K562 (cell line): Measurements from ENCODE around the gene MTFR2. TPM values are rescaled to one million over a fixed set of nuclear protein-coding genes. Genes with fewer than 3 reads are reported as not detected.

Experiments
- ATAC-seq: fragments of 200-7000 bp; cut with Tn5 transposase; 3 replicates; pipeline ENCODE4 v1.9.1; 2020; ENCODE audit warnings: moderate library complexity
- BruUV-seq: library from RNA; stranded (reverse); fragments of 400-500 nt; replicated peaks from 2 replicates; lab custom pipeline; 2021; lab: Mats Ljungman, UMichigan
- CTCF ChIA-PET: fragments of 300-600 bp; formaldehyde crosslinking; extraction: SDS; loops from one replicate; lab custom pipeline; 2021; ENCODE audit warnings: low intra/inter-chr PET ratio; lab: Yijun Ruan, JAX
- POLR2A ChIA-PET: fragments of 300-600, 350-650 bp; sonication (Branson Sonifier 250); formaldehyde crosslinking; extraction: SDS; loops from one replicate; lab custom pipeline; 2021; ENCODE audit warnings: antibody characterized with exemption, inconsistent platforms; lab: Yijun Ruan, JAX
- DNase-seq, 4 experiments: peaks; one replicate each; pipeline versions ENCODE4 v3.0.0 to v3.0.0-alpha.2; 2011 to 2018; ENCODE audit warnings: low spot score in 3 of 4, mixed read lengths in 3 of 4; ENCODE audit errors: extremely low read depth in 1 of 4
- FAIRE-seq: peaks from 2 replicates; lab custom pipeline; 2011; peaks lifted over from hg19 to GRCh38; lab: Jason Lieb, UNC
- H2AFZ ChIP-seq: 2 replicates; pipeline ENCODE4 v1.6.0; 2011; ENCODE audit warnings: low read depth, low read length, control low read depth, inconsistent platforms
- H3K27ac ChIP-seq: fragments of 200-600 bp; 3 replicates; pipeline ENCODE4 v1.8.0; 2011; ENCODE audit warnings: low read depth, mild to moderate bottlenecking, control low read depth, inconsistent platforms, low read length, moderate library complexity, mixed read lengths; ENCODE audit errors: extremely low read depth
- H3K27me3 ChIP-seq, 2 experiments: fragments of 300-600 bp in 1 of 2; 2 replicates in 1 of 2; 3 replicates in 1 of 2; pipeline versions ENCODE4 v1.6.0 to v1.8.0; 2011; ENCODE audit warnings: inconsistent platforms in 2 of 2, low read length in 2 of 2, mild to moderate bottlenecking in 1 of 2, mixed read lengths in 1 of 2, moderate library complexity in 1 of 2; ENCODE audit not compliant: control insufficient read depth in 2 of 2, insufficient read depth in 2 of 2
- H3K36me3 ChIP-seq: fragments of 300-600 bp; 3 replicates; pipeline ENCODE4 v1.8.0; 2011; ENCODE audit warnings: mild to moderate bottlenecking, low read length, inconsistent platforms; ENCODE audit not compliant: control insufficient read depth, insufficient read depth
- H3K4me1 ChIP-seq, 2 experiments: fragments of 200-600 bp in 1 of 2; replicated peaks in 1 of 2; 2 replicates in 1 of 2; 3 replicates in 1 of 2; pipeline versions ENCODE4 v1.5.1 to v1.8.0; 2011; ENCODE audit warnings: inconsistent platforms in 2 of 2, low read length in 2 of 2, mild to moderate bottlenecking in 1 of 2, mixed read lengths in 1 of 2, moderate library complexity in 1 of 2; ENCODE audit not compliant: control insufficient read depth in 2 of 2, insufficient read depth in 2 of 2
- H3K4me2 ChIP-seq: 2 replicates; pipeline ENCODE4 v1.6.1; 2011; ENCODE audit warnings: low read length, control low read depth, inconsistent platforms, mixed read lengths; ENCODE audit not compliant: insufficient read depth
- H3K4me3 ChIP-seq: fragments of 200-600 bp; sonication (generic), shearing (Covaris generic); 2 replicates; pipeline ENCODE4 v1.5.1; 2016; ENCODE audit warnings: control low read depth, inconsistent platforms
- H3K79me2 ChIP-seq: fragments of 200-600 bp; 3 replicates; pipeline ENCODE4 v1.8.0; 2011; ENCODE audit warnings: low read length, inconsistent platforms; ENCODE audit not compliant: control insufficient read depth, insufficient read depth
- H3K9ac ChIP-seq, 2 experiments: 2 replicates each; pipeline versions ENCODE4 v1.6.0 to v1.6.1; 2011; ENCODE audit warnings: low read depth in 2 of 2, low read length in 2 of 2, control low read depth in 1 of 2, inconsistent platforms in 1 of 2, mild to moderate bottlenecking in 1 of 2, mixed read lengths in 1 of 2; ENCODE audit not compliant: insufficient read depth in 1 of 2
- H3K9me1 ChIP-seq: one replicate; pipeline ENCODE4 v1.6.0; 2011; ENCODE audit warnings: inconsistent platforms, mild to moderate bottlenecking, low read length, moderate library complexity; ENCODE audit not compliant: control insufficient read depth, insufficient read depth
- H3K9me3 ChIP-seq: replicated peaks from 2 replicates; pipeline ENCODE4 v1.5.1; 2011; ENCODE audit warnings: low read depth, low read length, inconsistent platforms; ENCODE audit not compliant: control insufficient read depth, insufficient read depth
- H4K20me1 ChIP-seq: replicated peaks from 2 replicates; pipeline ENCODE4 v1.6.1; 2011; ENCODE audit warnings: low read length, inconsistent platforms, mixed read lengths; ENCODE audit not compliant: control insufficient read depth, insufficient read depth
- ASH1L ChIP-seq: fragments of 450-650 bp; IDR thresholded peaks from 2 replicates; pipeline ENCODE4 v1.6.1; 2018; ENCODE audit warnings: borderline replicate concordance, mild to moderate bottlenecking, low read depth; ENCODE audit not compliant: partially characterized antibody
- CBX3 ChIP-seq, 2 experiments: IDR thresholded peaks; 1 replicate in 1 of 2; 2 replicates in 1 of 2; pipeline ENCODE4 v1.6.1; 2012; ENCODE audit warnings: inconsistent platforms in 2 of 2, low read length in 2 of 2, borderline replicate concordance in 1 of 2, control low read depth in 1 of 2
- KDM5B ChIP-seq: fragments of 200-600 bp; sonication (generic); IDR thresholded peaks from 2 replicates; pipeline ENCODE4 v1.6.1; 2012; ENCODE audit warnings: low read depth, mild to moderate bottlenecking, moderate library complexity, low read length, control low read depth, inconsistent platforms; ENCODE audit not compliant: insufficient replicate concordance
- MCM5 ChIP-seq: fragments of 450-650 bp; IDR thresholded peaks from 2 replicates; pipeline ENCODE4 v1.6.1; 2016; ENCODE audit warnings: low read depth
- MEF2D ChIP-seq: conservative IDR thresholded peaks from 2 replicates; pipeline ENCODE4 v1.6.1; 2016; ENCODE audit warnings: low read depth, missing genetic modification characterization, missing compliant biosample characterization
- NR2C1 ChIP-seq, 2 experiments: fragments of 450-650 bp; IDR thresholded peaks; 2 replicates each; pipeline ENCODE4 v1.6.1; 2017; ENCODE audit warnings: mild to moderate bottlenecking in 2 of 2, antibody characterized with exemption in 1 of 2, inconsistent platforms in 1 of 2, missing compliant biosample characterization in 1 of 2, missing genetic modification characterization in 1 of 2
- NR2C2 ChIP-seq, 2 experiments: fragments of 200-800 bp in 1 of 2; sonication (Bioruptor generic) in 1 of 2; sonication (generic) in 1 of 2; formaldehyde crosslinking in 1 of 2; IDR thresholded peaks; 2 replicates each; pipeline versions ENCODE4 v1.6.1 to v1.8.0; 2016 to 2022; ENCODE audit warnings: mild to moderate bottlenecking in 1 of 2, missing compliant biosample characterization in 1 of 2, missing genetic modification characterization in 1 of 2, missing genetic modification reagents in 1 of 2
- RBM15 ChIP-seq: fragments of 200-400 bp; formaldehyde crosslinking; IDR thresholded peaks from 2 replicates; pipeline ENCODE4 v1.6.1; 2018; ENCODE audit warnings: mild to moderate bottlenecking, low read length, moderate library complexity; ENCODE audit not compliant: insufficient read depth
- SRSF7 ChIP-seq: fragments of 200-400 bp; formaldehyde crosslinking; optimal IDR thresholded peaks from 2 replicates; pipeline ENCODE3; 2017; ENCODE audit warnings: mild to moderate bottlenecking, low read depth, low read length
- ZNF551 ChIP-seq: fragments of 250-450 bp; sonication (Bioruptor Pico); IDR thresholded peaks from 2 replicates; pipeline ENCODE4 v1.5.0; 2021; ENCODE audit warnings: mild to moderate bottlenecking, moderate library complexity
- WGBS: fragments of 100-300 bp; shearing (Covaris generic); methylation state at CpG from one replicate; pipeline ENCODE4 v1.1.6; 2016; ENCODE audit warnings: low coverage, mixed read lengths; ENCODE audit not compliant: insufficient coverage; ENCODE audit errors: missing lambda C conversion rate; 5-methylcytosine and 5-hydroxymethylcytosine counted together
- in situ Hi-C: fragments of 300-500 bp; cut with MboI; formaldehyde crosslinking; loops from 4 replicates; pipeline ENCODE4 v1.15.0; 2018; ENCODE audit warnings: inconsistent platforms, mixed read lengths
- intact Hi-C: fragments of 100-400 bp; cut with micrococcal nuclease; formaldehyde crosslinking; loops from 2 replicates; pipeline ENCODE4 v1.14.2; 2022
- polyA plus RNA-seq, 8 experiments: library from polyadenylated mRNA; depleted of rRNA in 4 of 8; stranded (reverse) in 5 of 8; unstranded in 3 of 8; fragments of >200 nt; fragmentation: Nextera tagmentation in 2 of 8; fragmentation: Illumina TruSeq in 1 of 8; extraction: Ambion mirVana in 2 of 8; extraction: Trizol in 1 of 8; gene quantifications; 2 replicates each; pipeline versions ENCODE4 v1.2.1 to v1.2.3, GENCODE V29; 2011 to 2014; ENCODE audit warnings: inconsistent platforms in 1 of 8, missing spikeins in 1 of 8
- total RNA-seq, 7 experiments: library from RNA; depleted of rRNA in 6 of 7; stranded (reverse); fragments of >200 nt in 6 of 7; fragmentation: Illumina TruSeq in 2 of 7; extraction: Trizol in 2 of 7; gene quantifications; 2 replicates each; pipeline versions ENCODE4 v1.2.1 to v1.2.3, GENCODE V29; 2011 to 2021; ENCODE audit warnings: low replicate concordance in 1 of 7
- TF ChIP-seq, protein P1 (sequence below): fragments of 200-400 bp; formaldehyde crosslinking; IDR thresholded peaks from 2 replicates; pipeline ENCODE4 v1.6.1; 2017; ENCODE audit warnings: mild to moderate bottlenecking, low read depth, low read length, moderate library complexity

Gene MTFR2
- total and polyA plus RNA-seq, 9 of the 15 experiments (the other 6 are each of a cell fraction or from before 2014, with no cell fraction given), result 10.1 to 63.3 (median 45.9) TPM

DNA sequence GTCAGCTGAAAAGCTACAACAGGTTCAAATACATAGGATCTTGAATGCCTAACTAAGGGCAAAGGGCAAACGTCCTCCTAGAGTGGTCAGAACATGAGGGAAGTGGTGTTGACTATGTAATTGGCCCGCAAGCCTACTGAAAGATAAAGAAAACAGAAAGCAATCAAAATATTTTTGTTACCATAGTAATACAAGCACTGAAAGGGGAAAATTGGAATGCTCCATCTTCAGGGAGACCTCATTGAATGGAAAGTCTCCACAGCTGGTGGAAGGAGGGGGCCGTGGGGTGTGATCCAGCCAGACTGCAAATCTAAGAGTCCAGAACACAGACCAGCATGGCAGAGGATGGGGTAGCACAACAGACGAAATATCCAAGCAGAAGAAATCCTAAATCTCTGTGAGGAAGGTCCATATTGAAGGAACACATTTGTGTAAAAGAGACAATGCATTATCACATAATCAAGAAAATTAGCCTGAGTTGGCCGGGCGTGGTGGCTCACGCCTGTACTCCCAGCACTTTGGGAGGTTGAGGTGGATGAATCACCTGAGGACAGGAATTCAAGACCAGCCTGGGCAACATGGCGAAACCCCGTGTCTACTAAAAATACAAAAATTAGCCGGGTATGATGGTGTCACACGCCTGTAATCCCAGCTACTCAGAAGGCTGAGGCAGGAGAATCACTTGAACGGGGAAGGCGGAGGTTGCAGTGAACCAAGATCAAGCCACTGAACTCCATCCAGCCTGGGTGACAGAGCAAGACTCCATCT is 39.5 kb downstream of the MTFR2 start:
- DNase-seq (no peak), ATAC-seq (no peak), FAIRE-seq (peak; percentile 6)
- intact Hi-C loops (no loop called here), in situ Hi-C loops (no loop called here)
- Histone ChIP-seq H3K27ac (no peak overlapping the region), H3K27me3 (peaks cover 11 to 27% of the 10 kb centered on the region in 2 experiments), H3K4me2 (no peak overlapping the region), H3K79me2 (no peaks in the 10 kb centered on the region), H2AFZ (no peak overlapping the region), H3K4me1 (no peaks in the 10 kb centered on the region), H4K20me1 (no peaks in the 10 kb centered on the region), H3K9ac (no peak overlapping the region), H3K4me3 (no peak overlapping the region), H3K36me3 (no peaks in the 10 kb centered on the region), H3K9me1 (no peaks in the 10 kb centered on the region), H3K9me3 (no peaks in the 10 kb centered on the region)
- CTCF ChIA-PET, result interaction anchor here (0.7 kb wide), 1 partner anchor 53 kb away, joined by 3 read pairs; no protein-coding TSS in a partner anchor
- POLR2A ChIA-PET, result no interaction called here
- no TSS peak for BruUV-seq
- 5% methylated on average over 13 of the region's 13 CpGs for WGBS
- TF ChIP-seq ASH1L (no peak), MCM5 (no peak), RBM15 (no peak), ZNF551 (CRISPR knock-in tag) (no peak), CBX3 (IDR thresholded peaks at IDR 0.05; ENCODE audit: borderline replicate concordance in 1 of 2, low read length in 2 of 2) (no peak), MEF2D (no peak), NR2C2 (CRISPR knock-in tag; IDR thresholded peaks at IDR 0.05) (no peak), NR2C2 (tag; IDR thresholded peaks at IDR 0.05) (peak; percentile 40; the same call in 1 of the 2 replicates), SRSF7 (no peak), KDM5B (no peak), NR2C1 (IDR thresholded peaks at IDR 0.05) (no peak), NR2C1 (tag; IDR thresholded peaks at IDR 0.05) (0 out of 2 replicates have a peak, but pooled peaks have one; percentile 30)
- TF ChIP-seq, protein P1, sequence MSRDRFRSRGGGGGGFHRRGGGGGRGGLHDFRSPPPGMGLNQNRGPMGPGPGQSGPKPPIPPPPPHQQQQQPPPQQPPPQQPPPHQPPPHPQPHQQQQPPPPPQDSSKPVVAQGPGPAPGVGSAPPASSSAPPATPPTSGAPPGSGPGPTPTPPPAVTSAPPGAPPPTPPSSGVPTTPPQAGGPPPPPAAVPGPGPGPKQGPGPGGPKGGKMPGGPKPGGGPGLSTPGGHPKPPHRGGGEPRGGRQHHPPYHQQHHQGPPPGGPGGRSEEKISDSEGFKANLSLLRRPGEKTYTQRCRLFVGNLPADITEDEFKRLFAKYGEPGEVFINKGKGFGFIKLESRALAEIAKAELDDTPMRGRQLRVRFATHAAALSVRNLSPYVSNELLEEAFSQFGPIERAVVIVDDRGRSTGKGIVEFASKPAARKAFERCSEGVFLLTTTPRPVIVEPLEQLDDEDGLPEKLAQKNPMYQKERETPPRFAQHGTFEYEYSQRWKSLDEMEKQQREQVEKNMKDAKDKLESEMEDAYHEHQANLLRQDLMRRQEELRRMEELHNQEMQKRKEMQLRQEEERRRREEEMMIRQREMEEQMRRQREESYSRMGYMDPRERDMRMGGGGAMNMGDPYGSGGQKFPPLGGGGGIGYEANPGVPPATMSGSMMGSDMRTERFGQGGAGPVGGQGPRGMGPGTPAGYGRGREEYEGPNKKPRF, result no peak
